GM11168 (cell line): ENCODE results near the gene CDK7.
"Not testable (repeated sequence)": the region's sequence is repeated elsewhere in the genome, so short reads cannot be mapped to it uniquely, and the experiment has no call there.

ENCODE experiments used
- in situ Hi-C: fragments of 300-500 bp; cut with MboI; formaldehyde crosslinking; loops from one replicate; pipeline ENCODE4 v1.12.0; 2022; ENCODE audit warnings: low sequenced_read_pairs; ENCODE audit not compliant: unreplicated experiment

The CDK7 gene

DNA sequence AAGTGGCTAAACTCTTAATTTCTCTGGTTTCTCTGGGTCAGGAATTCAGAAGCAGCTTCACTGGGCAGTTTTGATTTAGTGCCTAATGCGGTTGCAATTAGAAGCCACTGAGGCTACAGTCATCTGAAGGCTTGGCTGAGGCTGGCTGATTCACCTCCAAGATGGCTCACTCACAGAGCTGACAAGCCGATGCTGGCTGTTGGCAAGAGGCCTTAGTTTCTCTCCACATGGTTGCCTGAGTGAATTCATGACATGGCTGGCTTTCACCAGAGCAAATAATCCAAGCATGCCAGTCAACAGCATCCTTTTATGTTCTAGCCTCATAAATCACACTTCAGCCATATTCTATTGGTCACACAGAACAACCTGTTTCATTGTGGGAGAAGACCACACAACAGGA, 2.8 kb upstream of the CDK7 start:
- in situ Hi-C loops = no loop called here

DNA sequence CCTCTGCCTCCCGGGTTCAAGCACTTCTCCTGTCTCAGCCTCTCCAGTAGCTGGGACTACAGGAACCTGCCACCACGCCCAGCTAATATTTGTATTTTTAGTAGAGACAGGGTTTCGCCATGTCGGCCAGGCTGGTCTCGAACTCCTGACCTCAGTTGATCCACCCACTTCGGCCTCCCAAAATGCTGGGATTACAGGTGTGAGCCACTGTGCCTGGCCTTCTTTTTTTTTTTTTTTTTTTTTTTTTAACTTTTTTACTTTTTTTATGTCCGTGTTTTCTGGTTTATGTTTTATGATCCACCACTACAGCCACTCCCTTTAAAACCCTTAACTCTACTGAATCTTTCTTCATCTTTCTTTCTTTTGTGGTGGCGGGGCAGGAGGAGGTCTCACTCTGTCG, 2.0 kb downstream of the CDK7 start:
- in situ Hi-C loops = not testable (repeated sequence)

DNA sequence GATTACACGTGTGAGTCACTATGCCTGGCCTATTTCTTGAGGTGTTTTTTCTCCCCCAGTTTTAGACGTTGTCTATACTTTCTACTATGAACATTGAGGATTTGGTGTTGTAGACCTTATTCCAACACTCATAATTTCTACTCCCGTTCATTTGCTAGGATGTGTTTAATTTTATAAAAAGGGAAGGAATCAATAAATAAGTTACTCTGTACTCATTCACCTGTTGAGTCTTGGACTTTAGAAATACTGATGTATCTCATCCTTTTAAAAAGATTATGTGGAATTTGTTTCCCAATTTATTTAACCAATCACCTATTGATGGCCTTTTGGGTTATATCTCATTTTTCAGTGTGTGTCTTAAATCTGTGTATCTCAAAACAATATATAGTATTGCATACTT, 3.2 kb downstream of the CDK7 start:
- in situ Hi-C loops = no loop called here

DNA sequence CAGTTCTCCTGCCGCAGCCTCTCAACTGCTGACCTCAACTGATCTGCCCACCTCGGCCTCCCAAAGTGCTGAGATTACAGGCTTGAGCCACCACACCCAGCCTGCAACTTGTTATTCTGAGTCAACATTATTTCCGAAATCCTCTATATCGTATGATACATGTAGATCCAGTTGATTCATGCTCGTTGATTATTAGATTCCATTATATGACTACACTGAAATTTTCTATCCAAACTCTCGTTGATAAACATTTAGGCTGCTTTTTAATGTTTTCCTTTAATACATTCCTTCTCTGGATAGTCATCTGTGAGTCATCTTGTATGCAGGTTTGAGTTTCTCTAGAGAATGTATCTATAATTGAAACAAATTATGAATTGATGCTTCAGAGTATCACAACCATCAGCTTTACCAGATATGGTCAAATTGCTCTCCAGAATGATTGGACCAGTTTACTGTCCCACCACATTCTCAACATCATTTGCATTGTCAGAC, 4.1 kb downstream of the CDK7 start:
- in situ Hi-C loops = no loop called here

DNA sequence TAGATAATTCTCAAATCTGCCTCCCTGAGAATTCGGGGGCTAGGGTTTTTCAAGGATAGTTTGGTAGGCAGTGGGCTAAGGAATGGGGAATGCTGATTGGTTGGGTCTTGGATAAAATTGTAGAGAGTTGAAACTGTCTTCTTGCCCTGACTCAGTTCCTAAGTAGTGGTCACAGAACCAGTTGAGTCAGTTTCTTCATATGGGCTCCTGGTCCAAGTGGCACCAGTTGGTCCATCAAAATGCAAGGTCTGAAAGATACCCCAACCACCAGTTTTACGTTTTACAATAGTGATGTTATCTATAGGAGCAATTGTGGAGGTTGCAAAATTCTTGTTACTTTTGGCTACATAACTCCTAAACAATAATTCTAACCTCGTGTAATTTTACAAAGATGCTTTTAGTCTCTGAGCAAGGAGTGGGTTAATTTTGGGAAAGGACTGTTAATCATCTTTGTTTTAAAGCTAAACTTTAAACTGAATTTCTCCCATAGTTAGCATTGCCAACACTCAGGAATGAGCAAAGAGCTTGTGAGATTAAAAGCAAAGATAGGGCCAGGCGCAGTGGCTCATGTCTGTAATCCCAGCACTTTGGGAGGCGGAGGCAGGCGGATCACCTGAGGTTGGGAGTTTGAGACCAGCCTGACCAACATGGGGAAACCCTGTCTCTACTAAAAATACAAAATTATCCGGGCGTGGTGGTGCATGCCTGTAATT, 7.7 kb downstream of the CDK7 start:
- in situ Hi-C loops = no loop called here

DNA sequence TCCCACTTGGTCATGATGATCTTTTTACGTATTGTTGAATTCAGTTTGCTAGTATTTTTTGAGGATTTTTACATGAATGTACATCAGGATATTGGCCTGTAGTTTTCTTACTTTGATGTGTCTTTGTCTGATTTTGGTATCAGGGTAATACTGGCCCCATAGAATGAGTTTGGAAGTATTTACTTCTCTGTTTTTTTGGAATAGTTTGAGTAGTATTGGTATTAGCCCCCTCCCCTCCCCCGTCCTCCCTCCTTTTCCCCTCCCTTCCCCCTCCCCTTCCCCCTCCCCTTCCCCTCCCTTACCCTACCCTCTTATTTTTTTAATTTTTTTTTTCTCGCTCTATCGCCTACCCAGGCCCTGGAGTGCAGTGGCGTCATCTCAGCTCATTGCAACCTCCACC, 10.3 kb downstream of the CDK7 start:
- in situ Hi-C loops = no loop called here

DNA sequence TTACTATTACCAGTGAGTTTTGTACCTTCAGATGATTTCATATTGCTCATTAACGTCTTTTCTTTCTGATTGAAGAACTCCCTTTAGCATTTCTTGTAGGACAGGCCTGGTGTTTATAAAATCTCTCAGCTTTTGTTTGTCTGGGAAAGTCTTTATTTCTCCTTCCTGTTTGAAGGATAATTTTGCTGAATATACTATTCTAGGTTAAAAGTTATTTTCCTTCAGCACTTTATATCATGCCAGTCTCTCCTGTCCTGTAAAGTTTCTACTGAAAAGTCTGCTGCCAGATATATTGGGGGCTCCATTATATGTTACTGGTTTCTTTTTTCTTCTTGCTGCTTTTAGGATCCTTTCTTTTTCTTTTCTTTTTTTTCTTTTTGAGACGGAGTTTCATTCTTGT, 13.3 kb downstream of the CDK7 start:
- in situ Hi-C loops = no loop called here

DNA sequence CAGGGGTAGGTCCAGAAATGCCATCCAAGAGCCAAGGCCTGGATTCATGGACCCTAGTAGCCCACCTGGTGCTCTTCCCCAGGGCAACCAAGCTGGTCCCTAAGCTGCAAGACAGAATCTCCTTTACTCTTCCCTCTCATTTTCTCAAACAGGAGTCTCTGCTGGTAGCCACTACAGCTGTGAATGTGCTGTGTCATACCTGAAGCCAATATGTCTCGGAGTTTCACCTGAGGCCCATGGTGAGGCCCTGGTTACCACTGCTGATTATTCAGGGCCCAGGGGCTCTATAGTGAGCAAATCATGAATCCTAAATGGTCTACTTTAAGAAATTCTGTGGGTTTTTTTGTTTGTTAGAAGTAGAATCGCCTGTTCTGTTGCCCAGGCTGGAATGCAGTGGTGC, 15.9 kb downstream of the CDK7 start:
- in situ Hi-C loops = no loop called here

DNA sequence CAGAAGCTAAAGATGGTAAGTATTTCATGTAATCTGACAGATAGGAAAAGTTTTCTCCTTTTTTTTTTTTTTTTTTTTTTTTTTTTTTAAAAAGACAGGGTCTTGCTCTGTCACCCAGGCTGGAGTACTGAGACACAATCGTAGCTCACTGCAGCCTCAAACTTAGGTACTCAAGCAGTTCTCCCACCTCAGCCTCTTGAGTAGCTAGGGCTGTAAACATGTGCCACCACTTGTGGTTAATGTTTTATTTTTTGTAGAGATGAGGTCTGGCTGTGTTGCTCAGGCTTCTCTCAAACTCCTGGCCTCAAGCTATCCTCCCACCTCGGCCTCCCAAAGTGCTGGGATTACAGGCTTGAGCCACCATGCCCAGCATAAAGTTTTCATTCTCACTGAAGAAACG, 17.8 kb downstream of the CDK7 start:
- in situ Hi-C loops = no loop called here

DNA sequence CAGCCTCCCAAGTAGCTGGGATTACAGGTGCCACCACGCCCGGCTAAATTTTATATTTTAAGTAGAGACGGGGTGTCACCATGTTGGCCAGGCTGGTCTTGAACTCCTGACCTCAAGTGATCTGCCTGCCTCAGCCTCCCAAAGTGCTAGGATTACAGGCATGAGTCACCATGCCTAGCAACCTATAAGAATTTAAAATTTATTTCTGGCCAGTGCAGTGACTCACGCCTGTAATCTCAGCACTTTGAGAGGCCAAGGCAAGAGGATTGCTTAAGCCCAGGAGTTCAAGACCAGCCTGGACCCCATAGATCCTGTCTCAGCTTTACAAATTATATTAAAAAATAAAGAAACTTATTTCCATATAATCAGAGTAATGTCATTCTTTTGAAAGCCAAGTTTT, 21.3 kb downstream of the CDK7 start:
- in situ Hi-C loops = not testable (repeated sequence)

DNA sequence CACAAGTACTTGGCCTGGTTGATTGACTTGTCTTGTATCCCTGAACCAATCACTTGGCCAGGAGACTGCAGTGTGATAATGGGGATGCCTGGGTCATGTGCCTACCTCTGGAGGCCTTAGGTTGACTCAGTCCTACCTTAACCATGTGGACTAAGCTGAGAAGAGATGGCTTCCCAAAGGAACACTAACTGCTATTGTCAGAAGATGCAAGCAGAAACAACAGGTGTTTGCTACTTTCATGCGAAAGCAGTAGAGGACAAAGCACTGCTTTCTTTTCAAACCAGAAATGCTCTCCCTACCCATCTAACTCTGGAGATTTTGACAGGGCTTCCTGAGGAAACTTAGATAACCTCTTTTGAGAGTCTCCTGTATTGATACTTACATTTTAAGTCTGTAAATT, 22.9 kb downstream of the CDK7 start:
- in situ Hi-C loops = no loop called here

DNA sequence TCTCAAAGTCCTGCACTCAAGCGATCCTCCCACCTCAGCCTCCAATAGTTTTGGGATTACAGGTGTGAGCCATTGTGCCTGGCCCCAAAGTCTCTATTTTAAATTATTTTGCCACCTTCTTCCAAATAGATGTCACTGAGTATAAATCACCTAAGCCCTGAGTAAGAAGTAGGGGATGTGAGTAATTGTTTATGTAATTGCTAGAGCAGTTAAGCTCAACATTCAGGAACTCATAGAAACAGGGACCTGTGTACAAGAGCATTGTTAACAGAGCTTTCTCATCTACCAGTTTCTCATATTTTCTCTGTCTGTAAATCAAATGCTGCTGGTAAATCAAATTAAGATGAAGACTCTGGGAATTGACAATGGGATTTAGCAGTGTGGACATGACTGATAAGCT, 26.3 kb downstream of the CDK7 start:
- in situ Hi-C loops = no loop called here

DNA sequence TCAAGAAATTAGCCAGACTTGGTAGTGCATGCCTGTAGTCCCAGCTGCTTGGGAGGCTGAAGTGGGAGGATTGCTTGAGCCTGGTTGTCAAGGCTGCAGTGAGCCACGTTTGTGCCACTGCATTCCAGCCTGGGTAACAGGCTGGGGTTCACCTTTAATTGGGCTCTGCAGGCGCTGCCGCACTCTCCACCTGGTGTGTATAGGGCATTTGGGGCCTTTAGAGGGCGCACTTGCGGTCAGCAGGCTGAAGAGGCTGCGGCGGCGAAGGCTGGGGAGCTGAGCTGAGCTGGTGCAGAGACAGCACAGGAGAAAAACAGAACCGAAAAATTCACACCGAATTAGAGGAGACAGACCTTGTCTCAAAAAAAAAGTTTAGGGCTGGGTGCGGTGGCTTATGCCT, 31.2 kb downstream of the CDK7 start:
- in situ Hi-C loops = no loop called here

DNA sequence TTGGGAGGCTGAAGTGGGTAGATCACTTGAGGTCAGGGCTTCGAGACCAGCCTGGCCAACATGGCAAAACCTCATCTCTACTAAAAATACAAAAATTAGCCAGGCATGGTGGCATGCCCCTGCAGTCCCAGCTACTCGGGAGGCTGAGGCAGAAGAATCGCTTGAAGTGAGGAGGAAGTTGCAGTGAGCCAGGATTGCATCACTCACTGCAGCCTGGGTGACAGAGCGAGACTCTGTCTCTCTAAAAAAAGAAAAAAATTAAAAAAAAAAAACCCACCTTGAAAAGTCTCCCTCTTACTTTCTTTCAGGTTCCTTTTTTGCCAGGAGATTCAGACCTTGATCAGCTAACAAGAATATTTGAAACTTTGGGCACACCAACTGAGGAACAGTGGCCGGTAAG, 34.2 kb downstream of the CDK7 start:
- in situ Hi-C loops = no loop called here

DNA sequence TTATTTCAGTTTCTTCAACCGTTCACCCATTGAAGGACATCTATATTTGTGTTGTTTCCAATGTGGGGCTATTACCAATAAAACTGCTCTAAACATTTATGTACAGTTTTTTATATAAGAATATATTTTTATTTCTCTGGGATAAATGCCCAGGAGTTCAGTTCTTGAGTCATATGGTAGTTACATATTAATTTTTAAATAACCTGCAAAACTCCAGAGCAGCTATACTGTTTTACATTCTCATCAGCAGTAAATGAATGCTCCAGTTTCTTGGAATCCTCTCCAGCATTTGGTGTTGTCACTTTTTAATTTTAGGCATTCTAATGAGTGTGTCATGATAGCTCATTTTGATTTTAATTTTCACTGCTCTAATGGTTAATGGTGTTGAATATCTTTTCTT, 36.2 kb downstream of the CDK7 start:
- in situ Hi-C loops = no loop called here

DNA sequence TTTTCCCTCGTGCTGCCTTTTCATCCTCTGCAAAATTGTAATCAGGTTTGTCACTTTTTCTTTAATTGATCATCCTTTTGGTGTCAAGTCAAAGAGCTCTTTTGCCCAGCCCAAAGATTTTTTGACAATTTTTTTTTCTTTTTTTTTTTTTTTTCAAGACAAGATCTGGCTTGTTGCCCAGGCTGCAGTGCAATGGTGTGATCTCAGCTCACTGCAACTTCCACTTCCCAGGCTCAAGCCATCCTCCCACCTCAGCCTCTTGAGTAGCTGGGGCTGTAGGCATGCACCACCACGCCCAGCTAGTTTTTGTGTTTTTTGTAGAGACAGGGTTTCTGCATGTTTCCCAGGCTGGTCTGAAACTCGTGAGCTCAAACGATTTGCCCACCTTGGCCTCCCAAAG, 36.7 kb downstream of the CDK7 start:
- in situ Hi-C loops = no loop called here

DNA sequence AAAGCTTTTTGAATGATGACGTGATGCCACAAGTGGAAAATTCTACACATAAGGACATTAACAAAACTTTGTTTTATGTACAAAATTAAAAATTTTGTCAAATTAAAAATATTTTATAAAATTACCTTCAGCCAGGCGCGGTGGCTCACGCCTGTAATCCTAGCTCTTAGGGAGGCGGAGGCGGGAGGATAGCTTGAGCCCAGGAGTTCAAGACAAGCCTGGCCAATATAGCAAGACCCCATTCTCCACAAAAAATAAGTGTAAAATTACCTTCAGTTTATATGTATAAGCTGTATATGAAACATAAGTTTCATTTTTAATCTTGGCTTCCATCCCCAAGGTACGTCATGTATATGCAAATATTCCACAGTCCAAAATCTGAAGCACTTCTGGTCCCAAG, 40.9 kb downstream of the CDK7 start:
- in situ Hi-C loops = no loop called here

DNA sequence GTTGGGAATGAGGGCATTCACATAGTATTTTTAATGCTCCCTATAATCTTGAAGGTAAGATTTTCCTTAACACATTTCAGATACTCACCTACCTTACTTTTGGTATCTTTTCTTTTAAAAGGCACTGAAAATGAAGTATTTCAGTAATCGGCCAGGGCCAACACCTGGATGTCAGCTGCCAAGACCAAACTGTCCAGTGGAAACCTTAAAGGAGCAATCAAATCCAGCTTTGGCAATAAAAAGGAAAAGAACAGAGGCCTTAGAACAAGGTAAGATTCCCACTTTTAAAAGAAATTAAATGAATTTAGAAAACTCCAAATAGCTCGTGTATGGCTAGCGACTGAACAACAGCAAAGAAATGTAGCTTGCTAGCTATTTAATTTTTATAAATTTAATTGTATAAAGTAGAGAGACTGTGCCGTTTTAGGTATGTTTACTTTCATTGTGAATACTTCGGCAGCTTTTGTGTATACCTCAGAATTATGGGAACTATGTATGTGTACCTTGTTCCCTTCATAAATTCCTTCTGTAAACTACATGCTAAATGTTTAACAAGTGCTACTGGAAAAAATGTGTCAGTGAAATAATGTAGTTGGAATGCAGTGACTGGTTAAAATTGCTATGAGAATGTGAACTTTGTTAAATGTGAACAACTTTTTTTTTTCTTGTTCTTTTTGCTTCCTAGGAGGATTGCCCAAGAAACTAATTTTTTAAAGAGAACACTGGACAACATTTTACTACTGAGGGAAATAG, 41.9 kb downstream of the CDK7 start:
- in situ Hi-C loops = no loop called here

DNA sequence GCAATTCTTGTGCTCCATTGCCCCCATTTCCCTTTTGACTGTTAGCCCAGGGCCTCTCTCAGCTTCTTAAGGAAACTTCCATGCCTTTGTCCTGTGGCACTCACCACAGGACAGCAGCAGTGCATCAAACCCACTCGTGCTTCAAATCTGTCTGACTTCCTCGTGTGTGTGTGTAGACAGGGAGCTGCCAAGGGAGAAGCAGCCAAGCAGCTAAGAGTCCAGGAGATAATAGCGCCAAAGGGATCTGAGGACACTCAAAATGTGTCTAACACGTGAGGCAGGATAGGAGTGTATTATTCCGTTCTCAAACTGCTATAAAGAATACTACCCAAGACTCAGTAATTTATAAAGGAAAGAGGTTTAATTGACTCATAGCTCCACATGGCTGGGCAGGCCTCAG, 44.8 kb downstream of the CDK7 start:
- in situ Hi-C loops = no loop called here

DNA sequence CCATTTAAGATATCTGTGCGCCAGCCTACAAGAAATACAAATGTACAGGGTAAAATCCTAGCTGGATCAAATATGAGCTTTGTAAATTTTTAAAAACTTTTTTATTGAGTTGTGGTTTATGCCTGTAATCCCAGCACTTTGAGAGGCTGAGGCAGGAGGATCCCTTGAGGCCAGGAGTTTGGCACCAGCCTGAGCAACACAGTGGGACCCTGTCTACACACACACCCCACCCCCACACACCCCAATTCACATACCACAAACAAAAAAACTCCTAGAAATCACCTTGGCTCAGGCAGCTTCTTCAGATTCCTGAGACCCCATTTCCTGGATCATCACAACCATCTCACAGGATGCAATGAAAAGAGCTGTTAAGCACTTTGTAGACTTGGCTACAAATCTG, 46.4 kb downstream of the CDK7 start:
- in situ Hi-C loops = no loop called here

DNA sequence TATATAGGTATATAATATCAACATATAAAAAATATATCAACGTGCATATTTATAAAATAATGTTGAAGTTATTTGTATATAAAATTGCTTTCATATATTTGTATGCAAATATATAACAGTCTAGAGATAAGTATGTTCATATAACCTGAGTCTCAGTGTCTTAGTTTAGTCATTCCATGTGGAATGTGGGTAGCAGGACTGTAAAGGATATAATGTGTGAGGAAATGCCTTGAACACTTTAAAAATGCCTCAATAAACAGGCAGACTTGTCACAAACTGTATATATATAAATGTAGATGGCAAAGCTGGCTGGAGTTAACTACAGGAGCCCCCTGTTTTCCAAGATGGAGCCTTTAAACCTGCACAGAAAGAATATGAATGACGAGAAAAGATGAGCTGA, 49.5 kb downstream of the CDK7 start:
- in situ Hi-C loops = no loop called here
